IPS DF 4.7 (cell line): ENCODE results near the gene PLSCR3.

Source experiments
- DNase-seq: peaks from one replicate; pipeline ENCODE4 v3.0.0-alpha.2; 2013; ENCODE audit warnings: low spot score; ENCODE audit errors: extremely low read depth

The PLSCR3 gene

GRCh38 chr17:7351665-7352502 is 42.4 kb downstream of the PLSCR3 start, which contains the start of gene KCTD11:
KCTD11 (plus strand) TSS chr17:7352162.
- DNase-seq, result no peak

- DNase-seq, result no peak
Observed at GRCh38 chr17:7348478-7349242, 45.7 kb downstream of the PLSCR3 start.

- no peak for DNase-seq
Observed at GRCh38 chr17:7347630-7348477, 46.5 kb downstream of the PLSCR3 start.

- DNase-seq, result no peak
Observed at GRCh38 chr17:7346761-7347614, 47.3 kb downstream of the PLSCR3 start.

GRCh38 chr17:7343250-7343649 is 51.1 kb downstream of the PLSCR3 start:
- DNase-seq, result no peak

GRCh38 chr17:7341842-7342241 is 52.5 kb downstream of the PLSCR3 start:
- DNase-seq, result no peak

- no peak for DNase-seq
Observed at GRCh38 chr17:7340179-7340578, 54.1 kb downstream of the PLSCR3 start.
